IPS DF 4.7 (cell line): ENCODE measurements around the gene SLC52A3.

Experiments used
- DNase-seq: peaks from one replicate; pipeline ENCODE4 v3.0.0-alpha.2; 2013; ENCODE audit warnings: low spot score; ENCODE audit errors: extremely low read depth

SLC52A3 gene

DNA sequence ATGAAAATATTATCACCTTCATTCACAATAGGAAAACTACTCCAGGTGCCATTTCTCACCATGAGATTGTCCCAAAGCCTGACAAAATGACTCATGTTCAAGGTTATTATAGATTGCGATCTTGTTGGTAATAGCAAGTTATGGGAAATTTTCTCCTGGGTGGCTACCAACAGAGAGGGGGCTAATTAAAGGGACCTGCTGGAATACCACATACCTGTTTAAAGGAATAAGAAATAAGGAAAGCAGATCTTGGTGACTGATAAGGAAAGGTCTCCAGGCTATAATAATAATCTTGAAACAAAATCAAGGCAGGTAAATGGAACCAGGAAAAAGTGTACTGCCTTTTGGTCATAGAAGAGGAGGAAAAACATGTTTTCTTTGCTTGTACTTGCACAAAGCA is 1.4 kb downstream of the SLC52A3 start:
- no peak for DNase-seq

DNA sequence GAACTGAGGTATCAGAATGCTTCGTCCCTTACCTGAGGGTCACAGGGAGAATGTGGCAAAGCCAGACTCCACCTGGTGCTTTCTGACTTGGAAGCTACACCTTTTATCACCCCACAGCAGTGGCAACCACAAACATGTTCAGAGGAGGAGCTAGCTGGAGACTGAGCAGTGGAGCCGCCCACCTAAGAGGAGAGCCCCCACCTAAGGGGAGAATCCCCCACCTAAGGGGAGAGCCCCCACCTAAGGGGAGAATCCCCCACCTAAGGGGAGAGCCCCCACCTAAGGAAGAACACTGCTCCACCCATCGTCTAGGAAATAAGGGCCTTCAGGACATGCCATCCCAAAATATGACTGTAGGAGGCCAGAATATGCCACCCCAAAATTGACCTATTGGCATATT is 4.0 kb downstream of the SLC52A3 start:
- no peak for DNase-seq

GRCh38 chr20:761418-762381 is 6.6 kb downstream of the SLC52A3 start:
- DNase-seq, result no peak

GRCh38 chr20:760751-761417 is 7.4 kb downstream of the SLC52A3 start:
- no peak for DNase-seq

DNA sequence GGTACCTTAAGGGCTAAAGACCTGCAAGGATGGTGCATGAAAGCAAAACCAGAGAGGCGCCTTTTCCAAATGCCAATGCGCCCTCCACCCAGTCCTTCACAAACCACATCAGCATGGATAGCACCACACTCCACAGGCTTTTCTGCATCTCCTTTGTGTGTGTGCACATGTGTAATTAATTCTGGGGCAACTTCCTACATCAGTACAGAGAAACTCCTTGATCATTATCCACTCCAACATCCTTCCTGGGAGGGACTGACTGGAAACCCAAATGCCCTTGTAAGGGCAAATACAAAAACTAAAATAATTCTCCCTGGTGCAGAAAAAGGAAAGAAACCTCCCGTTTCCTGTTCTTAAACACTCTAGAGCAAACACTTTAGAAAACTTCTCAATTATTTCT is 10.8 kb downstream of the SLC52A3 start:
- DNase-seq, result no peak

DNA sequence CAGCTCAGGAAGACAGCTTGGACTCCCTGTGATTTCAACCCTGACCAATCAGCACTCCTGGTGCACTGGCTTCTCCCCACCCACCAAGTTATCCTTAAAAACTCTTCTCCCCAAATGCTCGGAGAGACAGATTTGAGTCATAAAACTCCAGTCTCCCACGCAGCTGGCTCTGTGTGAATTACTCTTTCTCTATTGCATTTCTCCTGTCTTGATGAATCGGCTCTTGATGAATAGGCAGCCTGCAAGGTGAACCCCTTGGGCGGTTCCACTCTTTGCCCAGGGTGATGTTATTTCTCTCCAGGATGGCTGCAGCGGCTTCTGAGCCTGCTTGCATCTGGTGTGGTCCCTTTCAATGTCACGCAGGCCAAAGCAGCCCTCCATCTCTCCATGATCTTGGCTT is 12.4 kb downstream of the SLC52A3 start:
- DNase-seq, result no peak

DNA sequence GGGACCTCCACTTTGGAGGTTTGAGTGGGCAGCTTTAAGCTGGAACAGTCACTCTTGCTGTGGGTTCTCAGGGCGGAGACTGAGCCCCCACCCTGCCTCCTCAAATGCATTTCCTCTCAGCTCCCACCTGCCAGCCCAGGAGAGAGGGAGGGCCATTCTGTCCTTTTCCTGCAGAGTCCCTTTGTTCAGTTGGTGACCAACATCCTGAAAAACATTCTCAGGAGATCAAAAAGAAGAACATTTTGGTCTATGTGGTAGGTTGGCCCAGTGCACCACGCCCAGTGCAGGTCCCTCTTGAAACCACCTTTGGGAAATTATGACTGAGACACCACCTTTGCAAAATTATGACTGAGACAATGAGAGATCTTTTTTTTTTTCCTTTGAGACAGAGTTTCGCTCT is 13.4 kb downstream of the SLC52A3 start:
- no peak for DNase-seq

GRCh38 chr20:753897-754635 is 14.2 kb downstream of the SLC52A3 start:
- no peak for DNase-seq

GRCh38 chr20:753136-753535 is 15.2 kb downstream of the SLC52A3 start:
- no peak for DNase-seq

GRCh38 chr20:752291-752690 is 16.0 kb downstream of the SLC52A3 start:
- no peak for DNase-seq

DNA sequence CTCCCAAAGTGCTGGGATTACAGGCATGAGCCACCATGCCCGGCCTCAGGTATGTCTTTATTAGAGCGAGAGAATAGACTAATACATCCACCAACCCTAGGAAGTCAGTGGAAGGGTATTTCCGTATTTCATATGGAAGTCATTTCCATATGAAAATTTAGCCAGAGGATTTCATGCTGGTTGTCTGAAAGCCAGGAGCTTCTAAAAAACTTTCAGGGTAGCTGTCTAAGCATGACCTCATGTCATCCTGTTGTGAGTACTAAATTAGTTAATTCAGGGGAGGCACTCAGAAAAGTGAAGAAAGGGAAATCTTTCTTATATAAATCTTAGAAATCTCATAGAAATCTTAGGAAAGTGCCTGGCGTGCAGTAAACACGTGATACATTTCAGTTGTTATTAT is 16.5 kb downstream of the SLC52A3 start:
- DNase-seq, result no peak

GRCh38 chr20:750801-751200 is 17.5 kb downstream of the SLC52A3 start:
- DNase-seq, result no peak

GRCh38 chr20:745683-746301 is 22.5 kb downstream of the SLC52A3 start:
- DNase-seq, result no peak

DNA sequence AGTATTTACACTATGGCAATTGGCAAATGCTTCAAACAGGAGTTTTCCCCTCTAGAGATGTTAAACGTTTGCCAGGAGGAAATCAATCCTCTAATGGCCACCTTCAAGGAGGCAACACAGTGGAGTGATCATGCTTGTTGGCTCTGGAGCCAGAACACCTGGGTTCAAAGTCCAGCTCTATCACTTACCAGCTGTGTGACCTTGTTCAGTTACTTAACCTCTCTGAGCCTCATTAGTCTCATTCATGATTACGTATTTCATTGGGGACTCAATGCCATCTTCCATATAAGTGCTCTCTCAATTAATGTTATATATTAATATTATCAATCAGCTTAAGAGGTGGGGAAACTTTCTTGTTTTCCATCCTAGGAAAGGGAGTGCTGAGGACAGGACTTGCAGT is 26.1 kb downstream of the SLC52A3 start:
- no peak for DNase-seq

- DNase-seq, result no peak
These were observed 26.7 kb downstream of the SLC52A3 start for GRCh38 chr20:741620-742019.

DNA sequence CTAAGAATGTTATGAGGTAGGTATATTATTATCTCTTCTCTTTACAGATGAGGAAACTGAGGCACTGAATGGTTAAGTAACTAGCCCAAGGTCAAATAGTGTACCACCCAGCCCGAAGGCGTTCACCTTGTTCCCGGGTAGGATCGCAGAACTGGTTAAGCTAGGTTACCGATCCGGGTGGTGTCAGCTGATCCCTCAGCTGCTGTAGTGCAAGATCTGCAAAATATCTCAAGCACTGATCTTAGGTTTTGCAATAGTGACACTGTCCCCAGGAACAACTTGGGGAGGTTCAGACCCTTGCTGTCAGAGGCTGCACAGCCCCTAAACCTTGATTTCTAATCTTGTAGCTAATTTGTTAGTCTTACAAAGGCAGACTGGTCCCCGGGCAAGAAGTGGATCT is 28.1 kb downstream of the SLC52A3 start:
- no peak for DNase-seq

GRCh38 chr20:739736-740135 is 28.6 kb downstream of the SLC52A3 start:
- no peak for DNase-seq

- DNase-seq, result no peak
These were observed 34.4 kb downstream of the SLC52A3 start for GRCh38 chr20:733861-734260.

- no peak for DNase-seq
These were observed 35.6 kb downstream of the SLC52A3 start for GRCh38 chr20:732727-733126.

- no peak for DNase-seq
These were observed 36.3 kb downstream of the SLC52A3 start for GRCh38 chr20:731891-732560.

DNA sequence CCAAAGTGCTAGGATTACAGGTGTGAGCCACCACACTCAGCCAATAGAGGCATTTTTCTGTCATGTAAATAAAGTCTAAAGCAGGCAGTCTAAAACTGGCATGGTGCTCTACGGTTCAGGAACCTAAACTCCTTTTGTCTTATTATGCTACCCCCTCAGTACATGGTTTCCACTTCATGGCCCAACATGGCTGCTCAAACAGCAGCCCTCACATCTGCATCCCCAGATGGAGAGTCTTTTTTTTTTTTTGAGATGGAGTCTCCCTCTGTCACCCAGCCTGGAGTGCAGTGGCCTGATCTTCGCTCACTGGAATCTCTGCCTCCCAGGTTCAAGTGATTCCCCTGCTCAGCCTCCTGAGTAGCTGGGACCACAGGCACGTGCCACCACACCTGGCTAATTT is 38.3 kb downstream of the SLC52A3 start:
- DNase-seq, result no peak
